CD4-positive, alpha-beta T cell treated with Interferon alpha-2 for 1 hour (primary cell): ENCODE data around the gene SLC38A2.

Experiments used
- DNase-seq, 2 donors: peaks; one replicate each; pipeline ENCODE4 v3.0.0-alpha.2; 2020 to 2022

Gene SLC38A2

DNA sequence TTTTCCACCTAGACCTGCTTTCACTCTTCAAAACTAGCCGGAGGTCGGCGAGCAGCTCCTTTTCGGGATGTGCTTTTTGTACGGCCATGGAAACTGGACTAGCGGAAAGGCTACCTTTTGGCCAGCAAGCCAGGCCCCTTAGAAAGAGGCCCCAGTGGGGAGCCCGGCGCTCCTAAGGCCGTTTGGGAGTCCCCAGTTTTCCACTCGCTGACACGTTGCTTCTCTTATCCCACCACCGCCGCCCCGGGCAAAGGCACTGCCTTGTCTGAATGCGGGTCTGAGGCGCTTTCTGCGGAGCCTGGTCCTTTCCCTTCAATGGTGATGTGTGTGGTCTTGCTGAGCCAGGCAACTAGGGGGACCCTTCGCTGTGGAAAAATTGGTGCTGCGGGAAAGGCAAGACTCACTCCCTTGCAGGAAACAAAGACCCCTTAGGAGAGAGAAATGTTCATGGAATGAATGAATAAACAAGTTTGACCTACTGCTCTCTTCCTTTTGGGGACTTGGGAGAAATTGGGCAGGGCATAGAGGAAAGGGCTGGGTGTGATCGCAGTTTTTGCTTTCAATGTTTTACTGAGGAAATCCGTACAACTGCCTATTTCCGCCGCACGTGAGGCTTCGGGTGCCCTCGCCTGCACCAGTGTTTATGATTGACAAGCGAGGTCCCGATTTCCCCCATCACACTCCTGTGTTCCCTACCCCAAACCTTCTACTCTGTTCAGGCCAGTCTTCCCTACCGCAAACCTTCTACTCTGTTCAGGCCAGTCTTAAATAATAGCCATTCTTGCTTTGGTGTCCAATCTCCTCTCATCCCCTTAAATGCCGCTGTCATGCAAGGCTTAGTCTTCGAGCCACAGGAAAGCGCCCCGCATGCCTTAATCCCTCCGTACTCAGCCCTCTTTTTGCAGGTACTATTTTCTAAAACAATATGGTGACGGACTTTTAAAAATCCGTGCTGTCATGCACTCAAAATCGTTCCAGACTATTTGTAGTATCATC, 1.0 kb upstream of the SLC38A2 start:
- peak in 1 of 2 donors; percentile 50 for DNase-seq

- DNase-seq = peak; percentile 47 to 58
Measured at GRCh38 chr12:46371718-46372543, 642 bp downstream of the SLC38A2 start.

- DNase-seq = peak; percentile 84 to 90
Measured at GRCh38 chr12:46370792-46371717, 1.5 kb downstream of the SLC38A2 start.

GRCh38 chr12:46370380-46370734, 2.2 kb downstream of the SLC38A2 start:
- DNase-seq = no peak

DNA sequence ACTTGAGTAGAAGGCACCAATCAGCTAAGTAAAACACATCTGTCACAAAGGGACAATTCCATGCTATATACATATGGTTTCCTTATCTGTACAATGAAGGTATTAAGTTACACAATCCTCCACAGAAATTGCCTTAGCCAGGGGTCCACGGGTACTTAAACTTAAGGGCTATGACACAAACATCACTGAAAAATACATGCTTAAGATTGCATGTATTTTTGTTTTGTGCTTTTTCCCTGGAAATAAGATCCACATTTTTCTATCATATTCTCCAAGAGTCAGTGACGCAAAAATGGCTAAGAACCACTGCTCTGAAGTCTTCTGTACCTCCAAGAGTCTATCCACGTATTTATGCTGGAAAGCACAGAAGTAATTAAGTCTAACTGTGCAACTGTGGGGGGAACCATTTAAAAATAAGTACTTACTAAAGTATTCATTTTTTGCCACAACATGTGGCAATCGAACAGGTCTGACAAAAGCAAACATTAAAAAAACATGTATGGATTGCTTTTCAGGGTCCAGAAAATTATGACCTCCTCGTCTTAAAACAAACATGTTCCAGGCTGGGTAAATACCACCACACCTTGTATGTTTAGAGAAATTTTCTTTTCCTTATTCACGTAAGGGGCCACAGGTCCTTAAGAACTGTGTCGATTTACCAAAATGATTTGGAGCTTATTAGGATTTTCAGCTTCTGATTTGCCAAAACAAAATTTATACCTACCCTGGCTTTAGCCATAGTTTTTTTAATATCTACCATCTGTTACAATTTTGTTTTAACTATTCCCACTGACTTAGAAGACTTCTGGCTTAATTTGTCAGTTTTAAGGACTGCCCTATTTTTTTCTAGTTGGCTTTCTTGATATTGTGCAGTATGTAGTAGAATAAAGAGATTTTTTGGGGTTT, 2.8 kb downstream of the SLC38A2 start:
- DNase-seq = no peak

- DNase-seq = no peak
Measured at GRCh38 chr12:46369095-46369473, 3.5 kb downstream of the SLC38A2 start.

- no peak for DNase-seq
Measured at GRCh38 chr12:46368684-46369083, 3.9 kb downstream of the SLC38A2 start.

- no peak for DNase-seq
Measured at GRCh38 chr12:46368138-46368537, 4.4 kb downstream of the SLC38A2 start.

DNA sequence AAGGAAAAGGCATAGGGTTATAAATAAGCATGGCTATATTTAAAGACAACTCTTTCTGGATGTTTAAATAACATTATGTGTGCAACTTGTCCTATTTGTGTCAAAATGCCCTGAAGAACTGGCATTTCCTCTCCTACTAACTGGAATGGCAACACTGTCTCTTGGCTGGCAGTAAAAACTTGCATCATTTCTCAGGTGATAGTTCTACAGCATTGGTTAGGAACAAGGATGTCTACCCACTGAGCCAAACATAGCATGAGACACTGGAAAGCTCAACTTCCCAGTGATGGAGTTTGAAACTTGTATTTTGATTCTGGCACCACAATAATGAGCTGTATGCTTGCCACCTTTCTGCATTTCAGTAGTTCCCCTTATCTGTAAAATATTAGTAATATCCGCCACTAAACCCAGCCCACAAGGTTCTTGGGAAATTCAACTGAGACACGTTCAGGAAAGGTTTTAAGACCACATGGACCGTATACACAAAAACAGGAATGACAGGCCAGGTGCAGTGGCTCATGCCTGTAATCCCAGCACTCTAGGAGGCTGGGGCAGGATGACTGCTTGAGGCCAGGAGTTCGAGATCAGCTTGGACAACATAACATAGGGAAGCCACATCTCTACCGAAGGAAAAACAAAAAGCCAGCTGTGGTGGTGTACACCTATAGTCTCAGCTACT, 5.1 kb downstream of the SLC38A2 start:
- no peak for DNase-seq

- no peak for DNase-seq
Measured at GRCh38 chr12:46366771-46367170, 5.8 kb downstream of the SLC38A2 start.

DNA sequence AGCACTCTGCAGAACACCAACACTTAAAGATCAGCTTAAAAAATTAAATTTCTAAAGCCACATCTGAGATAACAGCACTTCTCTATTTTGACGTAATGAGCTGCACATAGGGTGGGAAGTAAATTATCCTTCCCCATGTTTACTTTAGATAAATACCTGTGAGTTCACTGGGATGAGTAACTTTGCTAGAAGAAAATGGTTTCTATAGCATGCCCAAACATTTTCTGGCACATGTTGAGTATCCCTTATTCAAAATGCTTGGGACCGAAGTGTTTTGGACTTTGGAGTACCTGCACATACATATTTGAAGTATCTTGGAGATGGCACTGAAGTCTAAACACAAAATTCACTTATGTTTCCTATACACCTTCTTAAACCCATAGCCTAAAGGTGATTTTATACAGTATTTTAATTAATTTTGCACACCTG, 6.6 kb downstream of the SLC38A2 start:
- no peak for DNase-seq

DNA sequence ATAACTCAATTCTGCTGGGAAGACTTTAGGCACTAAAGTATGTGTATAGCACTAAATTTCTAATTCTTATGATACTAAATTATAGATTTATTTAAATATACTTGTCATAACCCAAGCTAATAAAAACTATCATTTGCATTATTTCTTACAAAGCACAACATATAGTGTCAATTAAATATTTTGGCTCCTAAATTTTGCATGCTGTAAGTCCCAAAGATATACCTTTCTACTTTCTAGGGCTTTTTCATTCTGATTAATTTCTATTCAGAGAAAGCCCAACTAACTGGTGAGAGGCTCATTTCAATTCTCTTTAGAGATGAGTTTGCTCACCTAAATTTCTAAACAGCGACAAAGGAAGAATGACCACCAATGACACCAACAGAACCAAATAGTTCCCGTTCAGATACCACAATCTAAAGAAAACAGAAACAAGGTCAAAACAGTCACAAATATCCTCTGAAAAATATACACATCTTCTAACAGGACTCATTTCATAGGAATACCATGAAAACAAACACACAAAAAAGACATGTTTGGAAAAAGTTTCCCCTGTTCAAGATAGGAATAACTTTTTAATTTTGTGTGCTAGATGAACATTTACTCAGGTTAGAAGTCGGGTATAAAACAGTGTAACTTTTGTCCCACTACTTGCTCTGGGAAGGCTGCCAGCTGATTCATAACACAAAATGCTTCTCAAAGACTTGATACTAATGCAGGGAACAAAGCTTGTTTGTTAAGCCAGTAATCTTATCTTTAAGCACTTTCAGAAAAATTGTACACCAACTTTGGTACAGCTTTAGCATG, 7.6 kb downstream of the SLC38A2 start:
- DNase-seq = no peak

DNA sequence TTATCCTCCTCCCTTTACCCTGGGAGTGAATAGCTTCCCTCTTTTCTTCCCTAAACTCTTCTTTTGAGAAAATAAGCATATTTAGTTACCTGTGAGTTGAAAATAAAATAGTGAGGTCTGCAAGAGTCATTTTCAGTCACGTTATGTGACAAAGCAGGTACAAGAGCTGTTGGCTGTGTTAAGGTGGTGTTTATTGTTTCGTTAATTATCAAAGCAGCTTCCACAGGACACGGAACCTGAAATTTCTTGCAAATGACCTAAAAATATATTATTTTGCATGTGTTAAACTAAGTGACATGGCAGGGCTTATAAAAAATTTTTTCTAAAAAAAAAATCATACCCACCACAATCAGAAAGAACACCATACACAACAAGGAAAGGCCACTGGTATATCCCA, 8.3 kb downstream of the SLC38A2 start:
- DNase-seq = no peak

- no peak for DNase-seq
Measured at GRCh38 chr12:46363582-46364299, 8.8 kb downstream of the SLC38A2 start.

DNA sequence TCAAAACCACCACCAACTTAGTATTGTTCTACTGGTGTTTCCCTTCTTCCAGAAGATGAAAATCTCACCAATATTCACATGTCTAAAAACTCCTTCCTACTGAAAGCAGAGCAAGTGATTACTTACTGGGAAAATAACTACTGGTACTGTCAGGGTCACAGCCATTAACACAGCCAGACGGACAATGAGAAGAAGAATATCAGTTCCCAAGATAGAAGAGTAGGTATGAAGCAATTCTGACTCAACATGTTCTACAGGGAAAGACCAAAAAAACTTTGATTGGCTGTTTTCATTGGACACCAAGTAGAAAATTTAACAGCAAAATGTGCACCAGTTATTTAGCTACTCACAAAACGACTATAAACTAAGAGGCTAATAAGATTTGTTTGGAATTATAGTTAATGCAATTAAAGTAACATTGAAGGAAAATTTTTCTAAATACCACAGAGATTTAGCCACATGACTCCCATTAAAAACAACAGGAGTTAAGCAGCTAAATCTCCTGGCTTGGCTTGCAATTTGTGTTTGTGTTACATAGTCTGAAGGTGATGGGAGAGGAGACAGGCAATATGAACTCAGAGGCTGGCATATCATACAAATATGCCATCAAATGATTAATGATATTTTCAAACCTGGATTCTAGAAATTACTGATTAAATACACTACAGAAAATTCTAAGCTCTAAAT, 9.5 kb downstream of the SLC38A2 start:
- DNase-seq = no peak

GRCh38 chr12:46361667-46362034, 10.9 kb downstream of the SLC38A2 start:
- DNase-seq = no peak

GRCh38 chr12:46360908-46361666, 11.5 kb downstream of the SLC38A2 start:
- DNase-seq = no peak

DNA sequence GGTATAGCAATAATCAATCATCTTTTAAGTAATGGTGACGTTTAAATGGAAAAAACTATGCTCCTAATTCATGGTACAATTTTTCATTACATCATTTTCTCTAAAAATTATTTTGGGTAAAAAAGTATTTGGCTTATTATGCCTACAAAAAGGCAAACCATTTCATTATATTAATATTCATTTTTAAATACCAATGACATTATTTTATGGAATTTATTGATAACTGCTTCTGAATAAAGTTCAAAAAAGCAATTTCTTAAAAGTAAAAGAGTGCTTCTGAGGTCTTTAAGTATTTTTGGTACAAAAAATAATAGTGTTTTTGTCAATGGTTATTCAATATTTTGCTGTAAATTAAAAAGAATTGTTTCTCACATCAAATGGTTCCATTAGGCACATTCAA, 12.2 kb downstream of the SLC38A2 start:
- DNase-seq = no peak
